D721Med (cell line): ENCODE measurements around the gene COMTD1.
"Not testable (repeated sequence)": the region's sequence is repeated elsewhere in the genome, so short reads cannot be mapped to it uniquely, and the experiment has no call there.

ENCODE experiments used
- DNase-seq: peaks from one replicate; pipeline ENCODE4 v3.0.0; 2011; ENCODE audit warnings: low spot score; ENCODE audit not compliant: insufficient read length
- FAIRE-seq: peaks from 2 replicates; lab custom pipeline; 2011; peaks lifted over from hg19 to GRCh38; lab: Jason Lieb, UNC
- CTCF ChIP-seq: IDR thresholded peaks from 2 replicates; pipeline ENCODE4 v1.5.1; 2012; ENCODE audit warnings: mild to moderate bottlenecking, control low read depth; ENCODE audit not compliant: insufficient read depth; ENCODE audit errors: missing control alignments

Gene COMTD1

DNA sequence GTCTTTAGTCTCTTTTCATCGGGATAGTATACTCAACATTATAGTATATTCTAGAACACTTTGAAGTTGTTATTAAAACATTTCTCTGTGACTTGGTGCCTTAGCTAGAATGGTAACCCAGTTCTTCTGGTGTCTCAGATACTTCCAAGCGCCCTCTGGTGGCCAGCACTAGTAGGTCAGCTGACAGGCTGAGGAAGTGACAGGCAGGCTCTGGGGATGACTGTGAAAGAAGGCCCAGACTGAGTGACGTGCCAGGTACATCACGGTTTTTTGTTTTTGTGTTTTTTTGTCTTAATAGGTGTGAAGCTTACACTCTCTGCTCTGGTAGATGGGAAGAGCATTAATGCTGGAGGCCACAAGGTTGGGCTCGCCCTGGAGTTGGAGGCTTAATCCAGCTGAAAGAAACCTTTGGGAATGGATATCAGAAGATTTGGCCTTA, 5.1 kb downstream of the COMTD1 start:
- FAIRE-seq (no peak), DNase-seq (peak; percentile 57)
- TF ChIP-seq CTCF = peak; percentile 87

DNA sequence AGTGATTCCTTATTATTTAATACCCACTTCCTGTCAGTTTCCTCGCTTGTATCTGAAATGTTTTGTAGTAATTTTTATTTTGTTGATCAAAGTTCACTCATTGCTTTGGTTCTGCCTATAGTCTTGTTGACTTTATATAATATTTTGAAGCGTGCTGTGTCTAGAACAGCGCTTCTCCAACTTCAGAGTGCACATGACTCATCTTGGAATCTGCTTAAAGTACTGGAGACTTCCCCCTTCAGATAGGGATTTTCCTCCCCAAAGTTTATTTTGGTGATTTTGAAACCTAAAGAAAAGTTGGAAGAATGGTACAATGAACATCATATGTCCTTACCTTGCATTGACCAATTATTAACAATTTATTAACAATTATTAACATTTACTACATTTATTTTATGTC, 5.8 kb downstream of the COMTD1 start:
- no peak for FAIRE-seq
- TF ChIP-seq CTCF = no peak
- no peak for DNase-seq

GRCh38 chr10:75228834-75229233, 6.9 kb downstream of the COMTD1 start:
- no peak for DNase-seq
- no peak for TF ChIP-seq CTCF
- FAIRE-seq = no peak

DNA sequence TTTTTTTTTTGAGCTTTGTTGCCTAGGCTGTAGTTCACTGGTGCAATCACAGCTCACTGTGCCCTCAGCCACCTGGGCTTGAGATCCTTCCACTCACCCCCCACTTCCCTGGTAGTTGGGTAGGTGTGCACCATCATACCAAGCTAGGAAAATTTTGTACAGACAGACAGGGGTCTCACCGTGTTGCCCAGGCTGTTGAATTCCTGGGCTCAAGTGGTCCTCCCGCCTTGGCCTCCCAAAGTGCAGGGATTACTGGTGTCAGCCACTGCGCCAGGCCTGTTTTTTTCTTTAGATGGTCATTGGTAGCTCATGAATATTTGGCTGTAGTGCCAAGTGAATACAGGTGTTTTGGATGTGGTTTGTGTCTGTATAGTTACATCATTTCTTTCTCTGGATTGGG, 7.5 kb downstream of the COMTD1 start:
- DNase-seq (no peak), FAIRE-seq (no peak)
- TF ChIP-seq CTCF = no peak

DNA sequence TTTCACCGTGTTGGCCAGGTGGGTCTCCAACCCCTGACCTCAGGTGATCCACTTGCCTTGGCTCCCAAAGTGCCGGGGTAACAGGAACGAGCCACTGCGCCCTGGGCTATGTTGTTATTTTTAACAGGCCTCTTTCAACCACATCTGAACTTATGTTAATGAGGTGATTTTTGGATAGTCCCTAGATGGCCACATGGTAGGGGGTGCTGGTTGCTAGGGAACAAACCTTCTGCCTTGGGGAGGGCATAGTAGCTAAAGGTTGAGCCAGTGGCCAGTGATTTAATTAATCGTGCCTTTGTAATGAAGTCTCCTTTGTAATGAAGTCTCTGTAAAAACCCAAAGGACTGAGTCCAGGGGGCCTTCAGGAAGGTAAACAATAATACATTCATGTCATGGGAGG, 9.1 kb downstream of the COMTD1 start:
- FAIRE-seq (no peak), DNase-seq (no peak)
- no peak for TF ChIP-seq CTCF

DNA sequence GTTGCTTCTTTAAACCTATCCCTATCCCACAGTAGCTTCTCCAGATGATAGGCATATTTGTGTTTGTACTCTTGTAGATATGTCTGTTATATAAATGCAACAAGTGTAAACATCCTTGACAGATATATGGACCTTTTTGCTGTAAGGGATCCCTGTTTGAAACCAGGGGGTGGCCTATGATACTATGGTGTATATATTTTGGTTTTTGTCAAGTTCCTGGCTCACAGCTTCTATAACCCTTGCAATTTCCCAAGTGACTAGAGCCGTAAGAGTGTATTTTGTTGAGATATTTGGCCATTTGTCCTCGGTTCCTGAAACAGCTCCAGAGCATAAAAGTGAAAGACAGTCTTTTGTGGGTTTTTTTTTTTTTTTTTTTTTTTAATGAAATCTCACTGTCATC, 9.7 kb downstream of the COMTD1 start:
- DNase-seq (no peak), FAIRE-seq (no peak)
- TF ChIP-seq CTCF = no peak

DNA sequence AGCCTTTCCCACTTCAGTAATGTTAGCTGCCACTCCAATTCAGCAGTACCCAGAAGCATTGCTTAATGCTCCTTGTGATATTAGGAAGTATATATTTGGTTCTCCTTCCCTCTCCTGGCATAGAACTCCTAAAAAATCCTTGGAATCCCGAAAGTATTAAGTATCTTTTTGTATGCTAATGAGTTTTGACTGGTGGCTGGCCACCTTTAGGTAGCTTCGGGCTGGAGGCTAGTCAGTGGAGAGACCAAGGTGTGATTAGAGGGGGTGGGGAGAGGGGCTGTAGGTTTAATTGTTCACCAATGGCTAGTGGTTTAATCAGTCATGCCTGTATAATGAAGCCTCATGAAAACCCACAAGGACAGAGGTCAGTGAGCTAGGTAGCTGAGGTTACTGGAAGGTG, 12.2 kb downstream of the COMTD1 start:
- TF ChIP-seq CTCF = no peak
- DNase-seq (no peak), FAIRE-seq (no peak)

GRCh38 chr10:75221492-75221891, 14.3 kb downstream of the COMTD1 start:
- FAIRE-seq, DNase-seq: not testable (repeated sequence)
